Measurements from ENCODE around the gene OGN. TPM values are rescaled to one million over a fixed set of nuclear protein-coding genes. Genes with fewer than 3 reads are reported as not detected.

The OGN gene
- total RNA-seq, 1 donor from 2014 or later, result 3.1 TPM

- H3K36me3 Mint-ChIP-seq, result peaks cover 1% of the 10 kb centered on the region
- no peak overlapping the region for H3K27ac Mint-ChIP-seq
- no peak overlapping the region for H3K4me3 Mint-ChIP-seq
- TF ChIP-seq CTCF (IDR thresholded peaks at IDR 0.05; ENCODE audit: unreplicated experiment), result no peak
- peaks cover 12% of the 10 kb centered on the region for H3K4me1 Mint-ChIP-seq
- H3K27me3 Mint-ChIP-seq (ENCODE audit: low read depth), result no peaks in the 10 kb centered on the region
- peaks cover 6% of the 10 kb centered on the region for H3K9me3 Mint-ChIP-seq
- no peak for DNase-seq (ENCODE audit: low spot score in 2 of 2, unreplicated experiment in 2 of 2)
These were observed 23.8 kb downstream of the OGN start for GRCh38 chr9:92380603-92381002.

- Mint-ChIP-seq H3K36me3 (peaks cover 10% of the 10 kb centered on the region), H3K4me1 (peaks cover 7% of the 10 kb centered on the region), H3K27ac (no peak overlapping the region), H3K9me3 (peaks cover 16% of the 10 kb centered on the region), H3K4me3 (no peak overlapping the region), H3K27me3 (ENCODE audit: low read depth) (no peaks in the 10 kb centered on the region)
- TF ChIP-seq CTCF (IDR thresholded peaks at IDR 0.05; ENCODE audit: unreplicated experiment), result no peak
- DNase-seq (ENCODE audit: low spot score in 2 of 2, unreplicated experiment in 2 of 2), result no peak
These were observed 25.4 kb downstream of the OGN start for GRCh38 chr9:92378865-92379560.

GRCh38 chr9:92377876-92378275, 26.5 kb downstream of the OGN start:
- H3K27ac Mint-ChIP-seq, result no peak overlapping the region
- no peak for DNase-seq (ENCODE audit: low spot score in 2 of 2, unreplicated experiment in 2 of 2)

GRCh38 chr9:92373167-92373566, 31.2 kb downstream of the OGN start:
- peaks cover 20% of the 10 kb centered on the region for H3K36me3 Mint-ChIP-seq
- H3K27me3 Mint-ChIP-seq (ENCODE audit: low read depth), result no peaks in the 10 kb centered on the region

More at GRCh38 chr9:92377876-92378275, 26.5 kb downstream of the OGN start:
- Mint-ChIP-seq H3K27me3 (ENCODE audit: low read depth) (no peaks in the 10 kb centered on the region), H3K4me3 (no peak overlapping the region), H3K4me1 (peaks cover 5% of the 10 kb centered on the region), H3K36me3 (peaks cover 13% of the 10 kb centered on the region), H3K9me3 (peaks cover 20% of the 10 kb centered on the region)
- TF ChIP-seq CTCF (IDR thresholded peaks at IDR 0.05; ENCODE audit: unreplicated experiment), result no peak

GRCh38 chr9:92369075-92369474, 35.3 kb downstream of the OGN start:
- no peaks in the 10 kb centered on the region for H3K27me3 Mint-ChIP-seq (ENCODE audit: low read depth)
- TF ChIP-seq CTCF (IDR thresholded peaks at IDR 0.05; ENCODE audit: unreplicated experiment), result no peak
- no peaks in the 10 kb centered on the region for H3K4me1 Mint-ChIP-seq
- H3K4me3 Mint-ChIP-seq, result no peak overlapping the region
- peaks cover 19% of the 10 kb centered on the region for H3K9me3 Mint-ChIP-seq
- DNase-seq (ENCODE audit: low spot score in 2 of 2, unreplicated experiment in 2 of 2), result no peak
- no peak overlapping the region for H3K27ac Mint-ChIP-seq
- peaks cover 9% of the 10 kb centered on the region for H3K36me3 Mint-ChIP-seq

More at GRCh38 chr9:92373167-92373566, 31.2 kb downstream of the OGN start:
- no peak for TF ChIP-seq CTCF (IDR thresholded peaks at IDR 0.05; ENCODE audit: unreplicated experiment)
- Mint-ChIP-seq H3K4me3 (no peak overlapping the region), H3K4me1 (peaks cover 2% of the 10 kb centered on the region), H3K27ac (no peak overlapping the region), H3K9me3 (peaks cover 28% of the 10 kb centered on the region)
- DNase-seq (ENCODE audit: low spot score in 2 of 2, unreplicated experiment in 2 of 2), result no peak

All from mesothelial cell of epicardium (in vitro differentiated cells).